KG1 (cell line): ENCODE results near the gene LETM1.

Source experiments
- DNase-seq: peaks from one replicate; lab custom pipeline; 2025; lab: John Stamatoyannopoulos, UW

LETM1 gene

GRCh38 chr4:1825326-1825725, 30.6 kb downstream of the LETM1 start:
- no peak for DNase-seq

- no peak for DNase-seq
Measured at GRCh38 chr4:1824746-1825145, 31.2 kb downstream of the LETM1 start.

- DNase-seq: no peak
Measured at GRCh38 chr4:1823545-1823932, 32.4 kb downstream of the LETM1 start.

- DNase-seq: no peak
Measured at GRCh38 chr4:1822568-1823544, 33.1 kb downstream of the LETM1 start.

- no peak for DNase-seq
Measured at GRCh38 chr4:1821679-1822567, 34.0 kb downstream of the LETM1 start.

GRCh38 chr4:1819816-1820215, 36.1 kb downstream of the LETM1 start:
- DNase-seq: no peak

GRCh38 chr4:1819284-1819683, 36.7 kb downstream of the LETM1 start:
- DNase-seq: no peak

GRCh38 chr4:1815997-1816860, 39.7 kb downstream of the LETM1 start:
- DNase-seq: no peak

- no peak for DNase-seq
Measured at GRCh38 chr4:1815096-1815996, 40.6 kb downstream of the LETM1 start.

GRCh38 chr4:1814453-1814852, 41.5 kb downstream of the LETM1 start:
- no peak for DNase-seq

GRCh38 chr4:1813915-1814314, 42.0 kb downstream of the LETM1 start:
- DNase-seq: no peak

- no peak for DNase-seq
Measured at GRCh38 chr4:1813231-1813630, 42.7 kb downstream of the LETM1 start.

- no peak for DNase-seq
Measured at GRCh38 chr4:1812720-1813119, 43.2 kb downstream of the LETM1 start.

- DNase-seq: no peak
Measured at GRCh38 chr4:1810765-1811164, 45.2 kb downstream of the LETM1 start.

GRCh38 chr4:1809754-1810502, 46.0 kb downstream of the LETM1 start:
- peak; percentile 57 for DNase-seq

GRCh38 chr4:1808851-1809753, 46.9 kb downstream of the LETM1 start:
- no peak for DNase-seq

- DNase-seq: no peak
Measured at GRCh38 chr4:1808396-1808795, 47.6 kb downstream of the LETM1 start.

- DNase-seq: no peak
Measured at GRCh38 chr4:1807332-1807777, 48.6 kb downstream of the LETM1 start.
